Keratinocyte (primary cell): ENCODE data around the gene EIF2S1. TPM values are rescaled to one million over a fixed set of nuclear protein-coding genes. Genes with fewer than 3 reads are reported as not detected.

Source experiments
- DNase-seq: peaks from one replicate; pipeline ENCODE4 v3.0.0-alpha.2; 2011; ENCODE audit warnings: low read depth, missing footprints, low spot score
- FAIRE-seq: peaks from 2 replicates; lab custom pipeline; 2011; peaks lifted over from hg19 to GRCh38; lab: Jason Lieb, UNC
- H2AFZ ChIP-seq: 2 replicates; pipeline ENCODE4 v1.6.0; 2012; ENCODE audit warnings: low read length, control low read depth, inconsistent platforms; ENCODE audit not compliant: control insufficient read depth
- H3K27ac ChIP-seq: 2 replicates; pipeline ENCODE4 v1.5.1; 2011; ENCODE audit warnings: low read length; ENCODE audit not compliant: control insufficient read depth, insufficient read depth
- H3K27me3 ChIP-seq: 3 replicates; pipeline ENCODE4 v1.6.0; 2011; ENCODE audit warnings: low read length; ENCODE audit not compliant: control insufficient read depth, insufficient read depth; ENCODE audit errors: extremely low read depth
- H3K36me3 ChIP-seq, 2 experiments: 2 replicates in 1 of 2; 3 replicates in 1 of 2; pipeline ENCODE4 v1.5.1; 2011; ENCODE audit warnings: low read length in 2 of 2, mild to moderate bottlenecking in 1 of 2; ENCODE audit not compliant: control insufficient read depth in 2 of 2, insufficient read depth in 2 of 2; ENCODE audit errors: extremely low read depth in 1 of 2
- H3K4me1 ChIP-seq: 3 replicates; pipeline ENCODE4 v1.5.1; 2011; ENCODE audit warnings: low read length; ENCODE audit not compliant: control insufficient read depth, insufficient read depth; ENCODE audit errors: extremely low read depth
- H3K4me2 ChIP-seq: 3 replicates; pipeline ENCODE4 v1.6.0; 2011; ENCODE audit warnings: low read depth, low read length; ENCODE audit not compliant: control insufficient read depth, insufficient read depth; ENCODE audit errors: extremely low read depth
- H3K4me3 ChIP-seq, 3 experiments: fragments of 200-600 bp in 1 of 3; sonication (generic) in 1 of 3; 2 replicates in 2 of 3; 3 replicates in 1 of 3; pipeline ENCODE4 v1.5.1; 2011 to 2016; ENCODE audit warnings: low read length in 3 of 3, mild to moderate bottlenecking in 3 of 3, control low read depth in 2 of 3, inconsistent platforms in 1 of 3, low read depth in 1 of 3, mixed read lengths in 1 of 3, mixed run types in 1 of 3, moderate library complexity in 1 of 3; ENCODE audit not compliant: control insufficient read depth in 2 of 3, insufficient read depth in 2 of 3; ENCODE audit errors: extremely low read depth in 1 of 3
- H3K79me2 ChIP-seq: 2 replicates; pipeline ENCODE4 v1.6.0; 2012; ENCODE audit warnings: low read length; ENCODE audit not compliant: control insufficient read depth, insufficient read depth
- H3K9ac ChIP-seq: 3 replicates; pipeline ENCODE4 v1.6.0; 2011; ENCODE audit warnings: low read length; ENCODE audit not compliant: control insufficient read depth, insufficient read depth; ENCODE audit errors: extremely low read depth
- H3K9me1 ChIP-seq: 3 replicates; pipeline ENCODE4 v1.6.0; 2011; ENCODE audit warnings: low read length; ENCODE audit not compliant: control insufficient read depth, insufficient read depth; ENCODE audit errors: extremely low read depth
- H3K9me3 ChIP-seq: 2 replicates; pipeline ENCODE4 v1.5.1; 2012; ENCODE audit warnings: low read depth, low read length; ENCODE audit not compliant: control insufficient read depth
- H4K20me1 ChIP-seq: 3 replicates; pipeline ENCODE4 v1.6.0; 2011; ENCODE audit warnings: low read length; ENCODE audit not compliant: control insufficient read depth, insufficient read depth; ENCODE audit errors: extremely low read depth
- CTCF ChIP-seq, 3 experiments: IDR thresholded peaks in 1 of 3; conservative IDR thresholded peaks in 1 of 3; optimal IDR thresholded peaks in 1 of 3; 2 replicates in 2 of 3; 3 replicates in 1 of 3; pipeline versions ENCODE3 to v1.5.1; 2011; ENCODE audit warnings: low read length in 3 of 3, mild to moderate bottlenecking in 3 of 3, moderate library complexity in 2 of 3, control low read depth in 1 of 3, inconsistent platforms in 1 of 3; ENCODE audit not compliant: insufficient read depth in 2 of 3; ENCODE audit errors: extremely low read depth in 1 of 3
- EZH2 ChIP-seq: IDR thresholded peaks from one replicate; pipeline ENCODE4 v1.6.1; 2012; ENCODE audit warnings: inconsistent platforms, mild to moderate bottlenecking, low read length, moderate library complexity
- dilution Hi-C: fragments of 300-500 bp; cut with MboI; formaldehyde crosslinking; loops from one replicate; pipeline ENCODE4 v1.7.0; 2020; ENCODE audit warnings: low sequenced_read_pairs; ENCODE audit not compliant: extremely low pct_ligation_motif_present
- polyA plus RNA-seq, 5 experiments: library from polyadenylated mRNA; depleted of rRNA in 3 of 5; stranded (reverse) in 3 of 5; stranded (forward) in 1 of 5; unstranded in 1 of 5; fragments of >200 nt; gene quantifications; 1 replicate in 1 of 5; 2 replicates in 3 of 5; 3 replicates in 1 of 5; pipeline versions ENCODE4 v1.2.1 to v1.2.3, GENCODE V29; 2011 to 2012; ENCODE audit warnings: missing spikeins in 2 of 5, low read depth in 1 of 5, low replicate concordance in 1 of 5

The EIF2S1 gene
- polyA plus RNA-seq, 1 donor (not counting 4 experiments of a cell fraction or from before 2014, with no cell fraction given), result 294 TPM

GRCh38 chr14:67429510-67430205 lies 69.5 kb downstream of the EIF2S1 start:
- Histone ChIP-seq H3K27ac (no peak overlapping the region), H3K36me3 (no peaks in the 10 kb centered on the region), H3K4me2 (no peak overlapping the region), H3K9ac (no peak overlapping the region), H3K4me1 (peaks cover 28% of the 10 kb centered on the region), H3K9me1 (no peaks in the 10 kb centered on the region), H3K9me3 (no peaks in the 10 kb centered on the region), H3K4me3 (no peak overlapping the region), H4K20me1 (no peaks in the 10 kb centered on the region), H3K79me2 (no peaks in the 10 kb centered on the region), H2AFZ (no peak overlapping the region), H3K27me3 (no peaks in the 10 kb centered on the region)
- dilution Hi-C loops, result no loop called here
- TF ChIP-seq EZH2 (no peak), CTCF (optimal IDR thresholded peaks at IDR 0.05 in 1 of 3, IDR thresholded peaks at IDR 0.05 in 1 of 3, conservative IDR thresholded peaks at IDR 0.05 in 1 of 3; ENCODE audit: extremely low read depth in 1 of 3, insufficient read depth in 2 of 3, low read length in 3 of 3) (no peak)
- DNase-seq, result no peak
- FAIRE-seq, result peak; percentile 36

- H4K20me1 ChIP-seq, result no peaks in the 10 kb centered on the region
- H3K9ac ChIP-seq, result no peak overlapping the region
- H3K4me2 ChIP-seq, result no peak overlapping the region
- DNase-seq (no peak), FAIRE-seq (no peak)
- H3K27ac ChIP-seq, result no peak overlapping the region
- no peaks in the 10 kb centered on the region for H3K9me1 ChIP-seq
- no peak overlapping the region for H3K4me3 ChIP-seq
- H3K36me3 ChIP-seq, result no peaks in the 10 kb centered on the region
- H3K27me3 ChIP-seq, result no peaks in the 10 kb centered on the region
- dilution Hi-C loops, result no loop called here
- H3K4me1 ChIP-seq, result peaks cover 16% of the 10 kb centered on the region
- H2AFZ ChIP-seq, result no peak overlapping the region
- TF ChIP-seq EZH2 (no peak), CTCF (optimal IDR thresholded peaks at IDR 0.05 in 1 of 3, IDR thresholded peaks at IDR 0.05 in 1 of 3, conservative IDR thresholded peaks at IDR 0.05 in 1 of 3; ENCODE audit: extremely low read depth in 1 of 3, insufficient read depth in 2 of 3, low read length in 3 of 3) (no peak)
- no peaks in the 10 kb centered on the region for H3K79me2 ChIP-seq
- no peaks in the 10 kb centered on the region for H3K9me3 ChIP-seq
These were observed 72.0 kb downstream of the EIF2S1 start for GRCh38 chr14:67432050-67432564.
